Gastrocnemius medialis (tissue), 4 donors: ENCODE results near the gene PDE10A. TPM values are rescaled to one million over a fixed set of nuclear protein-coding genes. Genes with fewer than 3 reads are reported as not detected.

Experiments used
- ATAC-seq, 2 donors: fragments of 150-250 bp; one replicate each; pipeline ENCODE4 v1.9.1; 2016
- DNase-seq, 2 donors: peaks; one replicate each; pipeline ENCODE4 v3.0.0-alpha.2; 2019
- H3K27ac ChIP-seq, 4 donors: fragments of 200-600 bp; sonication (generic); 1 replicate in 1 of 4; 2 replicates in 3 of 4; pipeline ENCODE4 v1.5.1; 2016 to 2018; ENCODE audit warnings: mild to moderate bottlenecking in 2 of 4, moderate library complexity in 1 of 4
- H3K27me3 ChIP-seq, 3 donors: fragments of 200-600 bp; sonication (generic) in 2 of 3; 1 replicate in 1 of 3; 2 replicates in 2 of 3; pipeline versions ENCODE4 v1.5.1 to v1.6.0; 2016 to 2019; ENCODE audit warnings: mild to moderate bottlenecking in 1 of 3, moderate library complexity in 1 of 3
- H3K36me3 ChIP-seq, 2 donors: fragments of 200-600 bp; sonication (generic) in 1 of 2; one replicate each; pipeline ENCODE4 v1.5.1; 2017 to 2018
- H3K4me1 ChIP-seq, 2 donors: fragments of 200-600 bp; sonication (generic) in 1 of 2; one replicate each; pipeline ENCODE4 v1.5.1; 2016 to 2017; ENCODE audit warnings: mild to moderate bottlenecking in 2 of 2
- H3K4me3 ChIP-seq, 4 donors: fragments of 200-600 bp; sonication (generic) in 3 of 4; 1 replicate in 1 of 4; 2 replicates in 3 of 4; pipeline ENCODE4 v1.5.1; 2016 to 2019; ENCODE audit warnings: mild to moderate bottlenecking in 2 of 4
- H3K9me3 ChIP-seq, 3 donors: fragments of 200-600 bp; sonication (generic) in 2 of 3; 1 replicate in 1 of 3; 2 replicates in 2 of 3; pipeline ENCODE4 v1.5.1; 2016 to 2019
- CTCF ChIP-seq, 5 experiments: fragments of 450-650 bp in 3 of 5; fragments of 200-600 bp in 2 of 5; sonication (generic) in 2 of 5; IDR thresholded peaks in 4 of 5; conservative IDR thresholded peaks in 1 of 5; 1 replicate in 4 of 5; 2 replicates in 1 of 5; pipeline ENCODE4 v1.5.1; 2016 to 2019; ENCODE audit warnings: antibody characterized with exemption in 5 of 5, mild to moderate bottlenecking in 3 of 5, moderate library complexity in 3 of 5
- POLR2A ChIP-seq, 2 donors: fragments of 450-650 bp; IDR thresholded peaks; one replicate each; pipeline ENCODE4 v1.6.1; 2017; ENCODE audit warnings: antibody characterized with exemption in 2 of 2, mild to moderate bottlenecking in 2 of 2, moderate library complexity in 2 of 2
- in situ Hi-C, 4 donors: fragments of 200-750 bp; cut with MboI; loops; one replicate each; pipeline versions ENCODE4 v1.15.0 to v1.8.0; 2017; ENCODE audit warnings: low sequenced_read_pairs in 4 of 4
- intact Hi-C: fragments of 100-400 bp; cut with DNase I; formaldehyde crosslinking; loops from one replicate; pipeline ENCODE4 v1.15.1; 2023; ENCODE audit warnings: low total_unique reads
- total RNA-seq, 4 donors: library from RNA; depleted of rRNA; stranded (reverse); fragments of >200 nt; gene quantifications; one replicate each; pipeline versions ENCODE4 v1.1.0 to v1.2.3, GENCODE V29; 2016

Gene PDE10A
- total RNA-seq, 4 donors from 2014 or later = 0.24 to 1.5 (median 1.2) TPM

- ATAC-seq = no peak
- in situ Hi-C loops = no loop called here
Measured at GRCh38 chr6:165571721-165572132, 91.3 kb downstream of the PDE10A start.

DNA sequence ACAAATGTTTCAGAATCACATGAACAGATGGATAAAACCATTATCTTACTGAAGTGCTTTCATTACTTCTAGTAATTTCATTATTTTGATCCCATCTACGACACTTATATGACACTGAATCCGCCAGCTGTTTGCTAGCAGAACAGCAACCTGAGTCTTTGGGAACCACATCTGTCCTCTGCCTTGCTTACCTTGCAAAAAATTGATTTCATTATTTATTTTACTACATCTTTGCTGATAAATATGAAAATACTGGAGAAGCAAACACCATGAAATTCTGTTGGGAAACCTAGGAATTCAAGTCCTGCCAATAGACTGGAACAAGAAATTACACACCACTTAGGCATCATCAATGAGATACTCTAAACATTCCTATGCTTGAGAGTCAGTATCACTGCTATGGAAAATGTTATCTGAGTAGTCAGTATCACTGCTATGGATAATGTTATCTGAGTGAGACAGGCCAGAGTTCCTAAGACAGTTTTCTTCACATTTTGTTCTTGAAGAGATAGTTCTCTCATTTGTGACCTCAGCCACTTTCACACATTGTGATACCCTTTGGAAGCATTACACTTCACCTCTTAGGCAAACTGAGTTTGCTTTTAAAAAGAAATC lies 91.9 kb downstream of the PDE10A start:
- in situ Hi-C loops = no loop called here
- no peaks in the 10 kb centered on the region for H3K36me3 ChIP-seq
- H3K9me3 ChIP-seq = no peaks in the 10 kb centered on the region
- TF ChIP-seq POLR2A (IDR thresholded peaks at IDR 0.05) = no peak
- no peak for TF ChIP-seq CTCF (IDR thresholded peaks at IDR 0.05 in 4 of 5, conservative IDR thresholded peaks at IDR 0.05 in 1 of 5)
- H3K4me1 ChIP-seq = no peaks in the 10 kb centered on the region
- intact Hi-C loops = no loop called here
- ATAC-seq (no peak), DNase-seq (no peak)
- H3K27ac ChIP-seq = no peak overlapping the region
- no peak overlapping the region for H3K4me3 ChIP-seq
- no peaks in the 10 kb centered on the region for H3K27me3 ChIP-seq

More at GRCh38 chr6:165571721-165572132, 91.3 kb downstream of the PDE10A start:
- TF ChIP-seq CTCF (IDR thresholded peaks at IDR 0.05 in 4 of 5, conservative IDR thresholded peaks at IDR 0.05 in 1 of 5) (no peak), POLR2A (IDR thresholded peaks at IDR 0.05) (no peak)
- H3K27me3 ChIP-seq = no peaks in the 10 kb centered on the region
- no peak overlapping the region for H3K27ac ChIP-seq
- no peaks in the 10 kb centered on the region for H3K36me3 ChIP-seq
- no peak overlapping the region for H3K4me3 ChIP-seq
- DNase-seq = no peak
- H3K9me3 ChIP-seq = no peaks in the 10 kb centered on the region
- H3K4me1 ChIP-seq = no peaks in the 10 kb centered on the region
- intact Hi-C loops = no loop called here

- Histone ChIP-seq H3K36me3 (no peaks in the 10 kb centered on the region), H3K4me1 (no peaks in the 10 kb centered on the region), H3K9me3 (no peaks in the 10 kb centered on the region), H3K27me3 (no peaks in the 10 kb centered on the region), H3K27ac (no peak overlapping the region), H3K4me3 (no peak overlapping the region)
- no peak for DNase-seq
- no peak for ATAC-seq
- TF ChIP-seq POLR2A (IDR thresholded peaks at IDR 0.05) = no peak
- TF ChIP-seq CTCF (IDR thresholded peaks at IDR 0.05 in 4 of 5, conservative IDR thresholded peaks at IDR 0.05 in 1 of 5) = no peak
- intact Hi-C loops = no loop called here
- in situ Hi-C loops = no loop called here
Measured at GRCh38 chr6:165568326-165568725, 94.7 kb downstream of the PDE10A start.

GRCh38 chr6:165566088-165566828 lies 96.8 kb downstream of the PDE10A start:
- Histone ChIP-seq H3K27me3 (no peaks in the 10 kb centered on the region), H3K27ac (no peak overlapping the region), H3K4me3 (no peak overlapping the region), H3K9me3 (no peaks in the 10 kb centered on the region), H3K4me1 (no peaks in the 10 kb centered on the region), H3K36me3 (no peaks in the 10 kb centered on the region)
- in situ Hi-C loops (no loop called here), intact Hi-C loops (no loop called here)
- DNase-seq = no peak
- ATAC-seq = no peak
- TF ChIP-seq POLR2A (IDR thresholded peaks at IDR 0.05) = no peak

- Histone ChIP-seq H3K36me3 (no peaks in the 10 kb centered on the region), H3K4me3 (no peak overlapping the region), H3K27me3 (no peaks in the 10 kb centered on the region), H3K27ac (no peak overlapping the region), H3K9me3 (no peaks in the 10 kb centered on the region), H3K4me1 (no peaks in the 10 kb centered on the region)
- DNase-seq (no peak), ATAC-seq (no peak)
- intact Hi-C loops (no loop called here), in situ Hi-C loops (no loop called here)
- no peak for TF ChIP-seq POLR2A (IDR thresholded peaks at IDR 0.05)
- no peak for TF ChIP-seq CTCF (IDR thresholded peaks at IDR 0.05 in 4 of 5, conservative IDR thresholded peaks at IDR 0.05 in 1 of 5)
Measured at GRCh38 chr6:165562421-165563090, 100.5 kb downstream of the PDE10A start.
